Measurements from ENCODE around the gene IER3IP1.
A peak's percentile ranks its signal among the peaks of the same experiment; 100 is the strongest.
"Not testable (repeated sequence)": the region's sequence is repeated elsewhere in the genome, so short reads cannot be mapped to it uniquely, and the experiment has no call there.

Gene IER3IP1

DNA sequence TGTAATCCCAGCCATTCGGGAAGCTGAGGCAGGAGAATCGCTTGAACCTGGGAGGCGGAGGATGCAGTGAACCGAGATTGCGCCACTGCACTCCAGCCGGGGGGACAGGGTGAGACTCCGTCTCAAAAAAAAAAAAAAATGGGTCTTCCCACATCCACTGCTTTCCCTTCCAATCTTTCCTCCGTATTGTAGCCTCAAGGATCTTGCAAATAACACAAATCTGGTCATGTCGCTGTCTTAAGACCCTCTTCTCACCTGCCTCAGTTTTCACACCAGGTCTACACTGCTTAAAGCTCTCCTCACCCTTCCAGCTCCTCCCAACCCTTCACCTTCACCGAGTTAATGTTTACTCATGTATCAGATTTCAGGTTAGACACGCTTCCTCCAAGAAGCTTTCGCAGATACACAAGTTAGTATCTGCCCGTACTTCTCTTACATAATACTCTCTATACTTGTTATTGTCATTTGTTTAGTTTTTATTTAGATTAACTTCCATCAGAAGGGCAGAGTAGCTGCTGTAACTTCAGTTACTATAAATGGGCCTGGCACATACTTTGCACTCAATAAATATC is 1.5 kb downstream of the IER3IP1 start:
- no peak for TF ChIP-seq CTCF (IDR thresholded peaks at IDR 0.05; ENCODE audit: low read depth, low read length)
- in situ Hi-C loops (cut with HindIII; ENCODE audit: low sequenced_read_pairs) = no loop called here
- H3K4me3 ChIP-seq (ENCODE audit: low read depth, low read length) = peak overlapping the region; percentile 87
- no peak for DNase-seq (ENCODE audit: low read depth, low spot score)

DNA sequence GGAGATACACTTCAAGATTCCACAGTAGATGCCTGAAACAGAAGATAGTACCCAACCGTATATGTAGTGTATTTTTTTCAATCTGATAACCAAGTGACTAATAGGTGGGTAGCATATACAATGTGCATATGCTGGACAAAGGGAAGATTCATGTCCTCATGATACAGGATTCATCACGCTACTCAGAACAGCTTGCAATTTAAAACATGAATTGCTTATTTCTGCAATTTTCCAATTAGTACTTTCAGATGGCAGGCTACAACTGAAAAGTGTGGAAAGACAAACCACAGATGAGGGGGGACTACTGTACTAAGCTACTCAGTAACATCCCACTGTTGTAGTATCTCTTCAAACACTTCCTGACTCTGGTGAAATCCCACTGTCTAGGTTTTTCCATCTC is 3.7 kb downstream of the IER3IP1 start:
- in situ Hi-C loops (cut with HindIII; ENCODE audit: low sequenced_read_pairs) = no loop called here
- no peak overlapping the region for H3K4me3 ChIP-seq (ENCODE audit: low read depth, low read length)

GRCh38 chr18:47168913-47169312 is 7.3 kb downstream of the IER3IP1 start:
- no peak for TF ChIP-seq CTCF (IDR thresholded peaks at IDR 0.05; ENCODE audit: low read depth, low read length)
- no peak overlapping the region for H3K4me3 ChIP-seq (ENCODE audit: low read depth, low read length)
- in situ Hi-C loops (cut with HindIII; ENCODE audit: low sequenced_read_pairs) = no loop called here
- DNase-seq (ENCODE audit: low read depth, low spot score) = no peak

More for the DNA sequence above, 3.7 kb downstream of the IER3IP1 start:
- TF ChIP-seq CTCF (IDR thresholded peaks at IDR 0.05; ENCODE audit: low read depth, low read length) = no peak
- no peak for DNase-seq (ENCODE audit: low read depth, low spot score)

DNA sequence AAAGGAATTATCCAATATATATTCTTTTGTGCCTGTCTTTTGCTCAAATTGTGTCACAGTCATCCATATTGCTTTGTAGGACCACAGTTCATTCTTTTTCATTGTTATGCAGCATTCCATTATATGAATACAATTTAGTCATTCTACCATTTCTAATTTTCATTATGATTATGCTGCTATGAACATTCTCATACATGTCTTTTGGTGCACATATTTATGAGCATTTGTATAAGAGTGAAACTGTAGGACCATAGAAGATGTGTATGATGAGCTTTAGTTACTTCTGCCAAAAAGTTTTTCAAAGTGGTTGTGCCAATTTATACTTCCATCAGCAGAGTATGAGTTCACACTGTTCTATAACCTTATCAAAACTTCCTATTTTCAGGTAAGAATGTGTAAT is 7.7 kb downstream of the IER3IP1 start:
- in situ Hi-C loops (cut with HindIII; ENCODE audit: low sequenced_read_pairs) = no loop called here
- DNase-seq (ENCODE audit: low read depth, low spot score) = no peak
- TF ChIP-seq CTCF (IDR thresholded peaks at IDR 0.05; ENCODE audit: low read depth, low read length) = no peak
- no peak overlapping the region for H3K4me3 ChIP-seq (ENCODE audit: low read depth, low read length)

GRCh38 chr18:47166294-47166693 is 9.9 kb downstream of the IER3IP1 start:
- DNase-seq (ENCODE audit: low read depth, low spot score) = no peak
- H3K4me3 ChIP-seq (ENCODE audit: low read depth, low read length) = no peak overlapping the region
- no peak for TF ChIP-seq CTCF (IDR thresholded peaks at IDR 0.05; ENCODE audit: low read depth, low read length)
- in situ Hi-C loops (cut with HindIII; ENCODE audit: low sequenced_read_pairs) = no loop called here

GRCh38 chr18:47163241-47163640 is 12.9 kb downstream of the IER3IP1 start:
- DNase-seq (ENCODE audit: low read depth, low spot score) = peak; percentile 38
- in situ Hi-C loops (cut with HindIII; ENCODE audit: low sequenced_read_pairs) = no loop called here
- H3K4me3 ChIP-seq (ENCODE audit: low read depth, low read length) = no peak overlapping the region
- no peak for TF ChIP-seq CTCF (IDR thresholded peaks at IDR 0.05; ENCODE audit: low read depth, low read length)

DNA sequence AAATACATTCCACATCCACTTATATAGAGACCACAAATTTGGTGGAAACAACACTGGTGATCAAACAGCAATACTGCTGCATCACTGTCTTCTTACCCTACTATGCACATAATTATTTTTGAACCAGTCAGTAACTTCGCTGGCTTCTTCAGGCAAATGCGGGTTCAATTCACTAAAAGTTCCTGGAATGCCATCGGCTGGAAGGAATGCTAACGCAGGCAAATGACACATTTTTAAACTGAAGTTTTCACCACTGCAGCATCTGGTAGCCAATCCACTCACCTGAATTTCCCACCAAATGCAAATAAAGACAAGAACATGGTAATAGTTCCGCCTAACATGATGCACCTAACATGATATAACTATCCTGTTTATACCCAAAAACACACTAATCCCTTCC is 15.9 kb downstream of the IER3IP1 start:
- no peak overlapping the region for H3K4me3 ChIP-seq (ENCODE audit: low read depth, low read length)
- in situ Hi-C loops (cut with HindIII; ENCODE audit: low sequenced_read_pairs) = no loop called here
- TF ChIP-seq CTCF (IDR thresholded peaks at IDR 0.05; ENCODE audit: low read depth, low read length) = no peak
- no peak for DNase-seq (ENCODE audit: low read depth, low spot score)

DNA sequence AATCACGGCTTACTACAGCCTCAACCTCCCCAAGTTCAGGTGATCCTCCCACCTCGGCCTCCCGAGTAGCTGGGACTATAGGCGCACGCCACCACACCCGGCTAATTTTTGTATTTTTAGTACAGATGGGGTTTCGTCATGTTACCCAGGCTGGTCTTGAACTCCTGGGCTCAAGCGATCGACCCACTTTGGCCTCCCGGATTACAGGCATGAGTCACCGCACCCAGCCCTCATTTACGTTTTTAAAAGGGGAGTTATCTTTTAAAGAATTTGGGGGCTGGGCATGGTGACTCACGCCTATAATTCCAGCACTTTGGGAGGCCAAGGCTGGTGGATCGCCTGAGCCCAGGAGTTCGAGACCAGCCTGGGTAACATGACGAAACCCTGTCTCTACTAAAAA is 17.8 kb downstream of the IER3IP1 start:
- H3K4me3 ChIP-seq (ENCODE audit: low read depth, low read length); in situ Hi-C loops (cut with HindIII; ENCODE audit: low sequenced_read_pairs): not testable (repeated sequence)

More for the DNA sequence above, 17.8 kb downstream of the IER3IP1 start:
- peak; percentile 27 for DNase-seq (ENCODE audit: low read depth, low spot score)
